DMS 273 treated with DMSO at 0.1 percent for 48 hours (cell line): ENCODE measurements around the gene ZNF516.
"Not testable (repeated sequence)": the region's sequence is repeated elsewhere in the genome, so short reads cannot be mapped to it uniquely, and the experiment has no call there.

Source experiments
- DNase-seq: peaks from one replicate; lab custom pipeline; 2025; lab: John Stamatoyannopoulos, UW

Gene ZNF516

DNA sequence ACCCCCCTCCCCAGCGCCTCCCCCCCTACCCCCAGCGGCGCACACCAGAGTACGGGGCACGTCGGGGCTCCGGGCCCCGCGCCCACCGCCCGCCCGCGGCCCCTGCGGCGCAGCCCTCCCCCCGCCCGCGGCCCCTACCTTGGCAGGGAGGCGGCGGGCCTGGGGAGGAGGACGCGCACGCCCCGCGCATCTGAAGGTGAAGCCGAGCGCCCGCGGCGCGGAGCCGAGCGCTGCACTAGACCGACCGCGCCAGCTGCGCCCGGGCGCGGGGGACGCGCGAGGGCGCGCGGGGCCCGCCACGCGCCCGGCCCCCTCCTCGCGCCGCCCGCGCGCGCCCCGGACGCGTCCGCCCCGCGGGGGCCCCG, at the start of gene ZNF516:
Gene ZNF516, minus strand, starts transcription at position 237 of the 365 bp plus-strand sequence. CDS start 52,188 bp downstream, outside the sequence.
- DNase-seq = no peak

- no peak for DNase-seq
Measured at GRCh38 chr18:76538846-76539245, 43.8 kb upstream of the ZNF516 start.

DNA sequence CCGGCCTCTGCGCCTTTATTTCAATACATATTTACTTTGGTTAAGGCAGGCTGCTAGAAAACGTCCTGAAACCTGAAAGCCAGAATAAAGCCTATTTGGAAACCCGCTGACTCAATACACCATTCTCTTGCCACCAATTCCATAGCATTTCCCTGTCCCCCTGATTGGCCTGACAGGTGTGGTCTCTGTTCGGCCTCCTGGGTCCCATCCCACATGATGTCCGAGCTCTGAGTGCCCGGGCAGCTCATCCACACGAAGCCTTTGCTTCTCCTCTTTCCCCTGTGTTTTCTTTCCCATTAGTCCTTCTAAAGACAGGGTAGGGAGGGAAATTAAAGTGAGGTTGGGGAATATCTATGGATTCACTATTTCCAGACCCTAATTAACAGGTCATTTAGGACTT, 42.6 kb upstream of the ZNF516 start:
- no peak for DNase-seq

DNA sequence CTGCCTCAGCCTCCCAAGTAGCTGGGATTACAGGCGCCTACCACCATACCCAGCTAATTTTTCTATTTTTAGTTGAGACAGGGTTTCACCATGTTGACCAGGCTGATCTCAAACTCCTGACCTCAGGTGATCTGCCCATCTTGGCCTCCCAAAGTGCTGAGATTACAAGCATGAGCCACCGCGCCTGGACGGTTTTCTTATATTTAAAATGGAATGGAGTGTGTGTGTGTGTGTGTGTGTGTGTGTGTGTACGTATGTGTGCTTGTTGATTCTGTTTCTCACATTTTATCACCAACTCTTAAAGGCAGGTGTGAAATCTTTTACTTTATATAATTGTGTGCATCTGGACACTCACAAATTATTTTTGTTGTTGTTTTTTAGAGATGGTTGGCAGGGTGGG, 41.6 kb upstream of the ZNF516 start:
- DNase-seq = not testable (repeated sequence)

DNA sequence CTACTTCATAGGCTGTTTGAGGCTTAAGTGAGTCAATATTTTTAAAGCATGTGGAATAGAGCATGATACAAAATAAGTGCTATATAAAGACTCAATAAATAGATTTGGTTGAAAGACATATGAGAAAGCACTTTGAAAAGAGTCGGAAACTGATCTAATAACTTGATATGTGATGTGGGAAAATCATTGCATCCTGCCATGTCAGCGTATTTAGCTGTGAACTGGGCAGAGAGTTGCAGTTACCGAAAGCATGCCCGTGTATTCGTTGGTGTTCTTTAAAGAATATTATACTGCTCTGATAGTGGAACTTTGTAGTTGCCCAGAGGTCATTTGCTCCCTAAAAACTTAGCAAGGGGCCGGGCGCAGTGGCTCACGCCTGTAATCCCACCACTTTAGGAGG, 37.8 kb upstream of the ZNF516 start:
- no peak for DNase-seq

DNA sequence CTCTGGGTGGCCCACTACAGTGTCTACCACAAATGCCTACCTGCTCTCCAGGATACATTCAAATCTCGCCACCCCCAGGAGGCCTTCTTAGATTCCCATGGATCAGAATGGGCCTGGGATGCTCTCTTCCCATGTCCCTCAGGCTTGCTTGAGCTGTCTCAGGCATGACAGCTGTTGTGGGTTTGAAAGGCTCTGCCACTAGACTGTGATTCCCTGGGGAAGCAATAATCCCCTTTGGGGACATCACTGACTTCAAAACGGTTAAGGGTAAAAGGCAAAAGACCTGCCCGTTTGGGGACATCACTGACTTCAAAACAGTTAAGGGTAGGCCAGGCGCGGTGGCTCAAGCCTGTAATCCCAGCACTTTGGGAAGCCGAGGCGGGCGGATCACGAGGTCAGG, 35.8 kb upstream of the ZNF516 start:
- DNase-seq = no peak

DNA sequence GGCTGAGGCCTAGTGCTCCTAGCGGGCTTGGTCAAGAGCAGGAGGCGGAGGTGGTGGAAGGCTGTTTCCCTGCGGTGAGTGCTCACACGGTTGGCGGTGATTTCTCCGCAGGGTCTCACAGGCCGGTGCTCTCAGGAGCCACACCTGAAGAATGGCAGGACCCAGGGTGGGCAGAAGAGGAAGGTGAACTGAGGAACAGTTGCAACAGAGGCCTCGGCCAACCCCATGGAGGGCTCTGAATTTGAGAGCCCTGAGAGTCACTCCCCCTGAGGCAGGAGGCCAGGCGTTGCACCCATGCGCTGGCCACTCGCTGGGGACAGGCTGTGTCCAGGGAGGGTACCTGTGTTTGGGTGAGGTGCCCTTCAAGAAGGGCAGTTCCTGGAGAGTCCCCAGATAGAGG, 35.3 kb upstream of the ZNF516 start:
- DNase-seq = no peak

DNA sequence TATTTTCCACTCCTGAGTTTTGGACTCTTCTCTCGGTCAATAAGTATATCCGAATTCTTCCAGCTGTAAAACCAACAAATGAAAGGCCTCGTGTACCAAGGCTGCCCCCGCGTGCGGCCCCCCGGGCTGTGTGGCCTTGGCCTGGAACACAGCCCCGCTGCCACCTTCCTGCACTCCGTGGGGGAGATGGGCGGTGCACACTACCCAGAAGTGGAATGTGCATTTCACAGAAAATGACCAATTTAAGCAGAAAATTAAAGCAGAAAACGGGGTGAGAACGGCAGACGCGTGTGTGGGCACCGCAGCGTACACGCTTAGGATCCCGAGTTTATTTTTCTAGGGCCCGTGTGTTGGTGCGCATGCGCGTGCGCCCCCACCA, 34.4 kb upstream of the ZNF516 start:
- no peak for DNase-seq

DNA sequence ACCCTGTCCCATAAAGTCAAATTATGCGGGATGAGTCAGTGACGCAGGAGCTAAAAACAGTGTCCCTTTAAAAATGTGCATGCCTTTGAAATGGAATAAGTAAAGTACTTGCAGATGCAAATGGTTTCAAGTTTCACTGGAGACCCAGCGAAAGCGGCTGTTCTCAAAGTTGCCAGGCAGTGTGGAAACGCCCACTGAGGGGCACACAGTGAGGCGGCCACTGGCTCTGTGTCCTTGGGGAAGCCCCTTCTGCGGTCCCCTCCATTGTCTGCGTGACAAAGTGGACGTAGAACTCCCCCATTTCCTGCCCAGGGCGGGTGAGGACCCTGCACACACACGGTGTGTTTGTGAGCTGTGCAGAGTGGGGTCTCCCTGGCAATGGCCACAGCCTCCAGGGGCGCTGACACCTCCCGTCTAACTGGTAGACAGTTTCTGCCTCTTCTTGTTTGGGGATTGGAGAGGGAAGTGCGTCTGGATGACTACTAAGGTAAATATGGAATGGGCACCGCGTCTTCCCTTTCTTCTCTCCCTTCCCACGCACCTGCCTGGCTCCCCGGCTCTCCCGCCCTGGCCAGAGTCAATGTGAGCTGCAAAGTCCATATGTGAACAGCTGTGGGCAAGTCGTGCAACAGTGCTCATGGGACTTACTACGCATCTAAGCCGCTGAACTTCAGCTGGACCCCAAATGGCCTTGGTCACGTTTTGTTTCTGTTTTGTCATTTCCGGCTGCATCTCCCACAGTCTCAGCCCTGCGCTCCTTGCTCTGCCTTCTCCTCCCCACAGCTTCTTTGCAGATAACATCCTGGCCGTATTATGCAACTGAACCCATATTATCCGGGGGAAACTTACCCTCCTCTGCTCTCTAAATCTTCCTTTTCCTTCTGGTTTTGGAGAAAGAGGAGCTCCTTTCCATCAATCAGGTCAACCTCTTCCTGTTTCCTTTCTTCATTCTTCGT, 33.7 kb upstream of the ZNF516 start:
- DNase-seq = no peak

GRCh38 chr18:76525911-76526310, 30.9 kb upstream of the ZNF516 start:
- no peak for DNase-seq

DNA sequence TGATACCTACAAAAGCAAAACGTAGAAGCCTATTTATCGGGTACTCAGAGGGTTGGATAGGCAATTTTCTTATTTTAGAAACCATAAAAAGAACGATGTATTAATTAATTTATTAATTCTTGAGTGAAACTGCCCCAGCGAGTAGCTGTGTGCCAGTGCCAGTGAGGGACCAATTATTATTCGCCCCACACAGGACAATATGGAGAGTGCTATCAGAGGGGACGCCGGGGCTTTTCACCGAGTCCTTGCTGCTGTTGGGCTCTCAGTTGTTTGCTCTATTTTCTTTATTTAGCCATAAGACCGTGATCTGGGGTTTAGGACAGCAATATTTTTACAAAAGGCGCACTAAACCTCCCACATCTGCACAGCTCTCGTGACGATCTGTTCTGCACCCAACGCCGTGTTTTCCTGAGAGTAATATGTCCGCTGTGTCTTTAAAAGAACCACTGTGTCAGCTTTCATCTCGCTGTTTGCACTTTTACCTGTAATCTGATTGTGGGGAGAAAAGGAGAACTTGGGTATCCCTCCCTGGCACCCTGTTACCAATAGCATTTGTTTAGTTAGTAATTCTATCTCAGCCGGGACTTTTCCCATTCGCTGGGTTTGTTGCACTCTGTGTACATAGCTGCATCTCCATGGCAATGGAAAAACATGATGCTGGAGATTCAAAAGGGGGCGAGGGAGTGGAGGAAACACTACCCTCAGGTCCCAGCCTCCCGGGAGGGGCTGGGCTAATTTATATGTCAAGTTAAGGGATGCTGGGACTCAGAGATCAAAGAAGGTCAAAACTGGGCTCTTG, 30.1 kb upstream of the ZNF516 start:
- no peak for DNase-seq

- no peak for DNase-seq
Measured at GRCh38 chr18:76524477-76524876, 29.4 kb upstream of the ZNF516 start.

- DNase-seq = no peak
Measured at GRCh38 chr18:76522551-76522950, 27.5 kb upstream of the ZNF516 start.

GRCh38 chr18:76522122-76522503, 27.1 kb upstream of the ZNF516 start:
- no peak for DNase-seq

GRCh38 chr18:76521417-76522121, 26.5 kb upstream of the ZNF516 start:
- no peak for DNase-seq

DNA sequence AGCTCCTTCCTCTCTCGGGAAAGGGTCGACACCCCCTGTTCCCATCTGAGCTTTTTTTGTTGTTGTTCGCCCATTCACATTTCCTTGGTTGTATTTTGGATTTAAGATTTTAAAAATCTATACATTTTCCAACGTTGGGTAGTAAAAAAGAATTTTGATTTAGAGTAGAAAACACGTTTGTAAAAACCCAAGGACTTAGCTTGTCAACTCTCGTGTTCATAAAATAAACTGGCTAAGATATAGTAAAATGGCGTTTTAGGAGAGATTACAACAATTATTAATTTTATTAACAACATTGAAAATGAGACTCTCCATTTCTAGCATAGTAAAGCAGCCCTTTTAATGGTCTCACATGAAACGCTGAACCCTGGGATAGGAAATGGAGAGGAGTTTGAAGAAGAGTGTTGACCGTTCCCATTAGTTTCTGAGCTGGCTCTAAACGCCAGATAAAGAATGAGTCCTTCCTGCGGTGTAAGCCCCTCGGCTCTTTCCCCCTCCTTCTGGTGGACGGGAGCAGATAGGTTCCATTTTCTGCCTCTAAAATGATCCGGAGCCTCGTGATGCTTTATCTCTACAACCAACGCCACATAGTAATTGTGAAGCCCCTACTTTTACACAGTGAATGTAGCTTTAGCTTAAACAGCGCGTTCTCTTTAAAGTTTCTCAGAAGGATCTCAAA, 24.0 kb upstream of the ZNF516 start:
- DNase-seq = no peak

- no peak for DNase-seq
Measured at GRCh38 chr18:76518123-76518859, 23.2 kb upstream of the ZNF516 start.

GRCh38 chr18:76515576-76515975, 20.5 kb upstream of the ZNF516 start:
- no peak for DNase-seq

DNA sequence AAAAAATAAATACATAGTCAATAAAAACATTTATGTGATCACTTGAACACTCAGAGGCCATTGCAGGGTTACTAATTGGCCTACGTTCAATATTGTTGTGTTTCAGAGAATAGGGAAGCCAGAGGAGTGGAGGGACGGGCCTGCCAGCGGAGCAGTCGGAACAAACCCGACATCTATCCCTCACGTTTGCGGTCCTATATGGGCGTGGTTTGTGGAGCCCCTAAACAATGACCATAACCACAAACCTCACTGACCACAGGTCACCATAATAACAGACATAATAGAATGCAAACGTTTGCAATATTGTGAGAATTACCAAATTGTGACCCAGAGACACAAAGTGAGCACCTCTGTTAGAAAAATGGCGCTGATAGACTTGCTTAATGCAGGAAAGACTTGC, 19.5 kb upstream of the ZNF516 start:
- no peak for DNase-seq

DNA sequence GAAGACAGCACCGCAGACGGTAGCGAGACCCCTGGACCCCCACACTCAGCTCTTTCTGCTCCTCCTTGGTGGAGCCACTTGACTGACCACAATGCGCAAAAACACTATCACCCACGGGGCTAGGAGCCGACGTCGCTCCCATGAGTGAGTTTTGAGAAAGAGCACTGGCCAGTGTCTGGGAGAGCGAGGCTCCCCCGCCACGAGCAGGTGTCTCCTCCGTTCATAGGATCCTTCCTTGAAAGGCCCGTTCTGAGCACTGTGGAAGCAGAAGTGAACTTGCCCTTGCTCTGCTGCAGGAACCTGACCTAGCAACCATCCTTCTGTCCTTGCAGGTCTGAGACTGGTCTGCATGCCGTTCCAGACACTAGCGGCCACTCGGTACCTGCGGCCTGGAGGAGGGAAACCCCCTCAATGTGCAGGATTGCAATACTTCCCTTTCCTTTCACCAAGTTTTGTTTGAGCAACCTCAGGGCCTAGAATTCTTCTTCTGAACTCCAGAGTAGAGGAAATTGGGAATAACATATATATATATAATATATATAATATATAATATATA, 12.9 kb upstream of the ZNF516 start:
- DNase-seq = no peak
